WTC11 (cell line): ENCODE data around the gene ANKMY1. TPM values are rescaled to one million over a fixed set of nuclear protein-coding genes. Genes with fewer than 3 reads are reported as not detected.

ENCODE experiments used
- ATAC-seq: fragments of 200-7000 bp; cut with Tn5 transposase; 2 replicates; pipeline ENCODE4 v1.10.0; 2021; ENCODE audit warnings: mild to moderate bottlenecking, moderate library complexity
- CTCF ChIA-PET: fragments of 300-600 bp; sonication (Branson Sonifier 250); formaldehyde crosslinking; loops from one replicate; lab custom pipeline; 2021; ENCODE audit warnings: antibody characterized with exemption; lab: Charles Lee
- POLR2A ChIA-PET: fragments of 350-600 bp; sonication (Branson Sonifier 250); formaldehyde crosslinking; loops from one replicate; lab custom pipeline; 2021; ENCODE audit warnings: antibody characterized with exemption; lab: Charles Lee
- DNase-seq: peaks from one replicate; pipeline ENCODE4 v3.0.0; 2021; ENCODE audit warnings: low spot score
- H3K27ac Mint-ChIP-seq: 2 replicates; pipeline ENCODE4 v1.8.0; 2021; ENCODE audit warnings: mixed read lengths
- H3K27me3 Mint-ChIP-seq: 2 replicates; pipeline ENCODE4 v1.8.0; 2021; ENCODE audit warnings: low read depth, mild to moderate bottlenecking, moderate library complexity, mixed read lengths
- H3K36me3 Mint-ChIP-seq: 2 replicates; pipeline ENCODE4 v1.8.0; 2021; ENCODE audit warnings: mixed read lengths
- H3K4me1 Mint-ChIP-seq: 2 replicates; pipeline ENCODE4 v1.8.0; 2022; ENCODE audit warnings: mixed read lengths
- H3K4me3 Mint-ChIP-seq: 2 replicates; pipeline ENCODE4 v1.8.0; 2021; ENCODE audit warnings: mild to moderate bottlenecking, moderate library complexity, mixed read lengths
- H3K9me3 Mint-ChIP-seq: 2 replicates; pipeline ENCODE4 v1.8.0; 2021; ENCODE audit warnings: mixed read lengths
- AR ChIP-seq: fragments of 250-450 bp; sonication (Bioruptor Pico); IDR thresholded peaks from 2 replicates; pipeline ENCODE4 v1.9.0; 2021; ENCODE audit warnings: mild to moderate bottlenecking
- FOXK1 ChIP-seq: sonication (generic); formaldehyde crosslinking; IDR thresholded peaks from 2 replicates; pipeline ENCODE4 v1.8.0; 2022; ENCODE audit warnings: mild to moderate bottlenecking, moderate library complexity, missing genetic modification reagents
- GABPB1 ChIP-seq: sonication (generic); formaldehyde crosslinking; IDR thresholded peaks from 2 replicates; pipeline ENCODE4 v1.8.1; 2023; ENCODE audit warnings: mild to moderate bottlenecking, missing genetic modification reagents
- JUN ChIP-seq: sonication (generic); formaldehyde crosslinking; IDR thresholded peaks from 2 replicates; pipeline ENCODE4 v1.8.0; 2023; ENCODE audit warnings: mild to moderate bottlenecking, missing genetic modification reagents
- MLX ChIP-seq: sonication (generic); formaldehyde crosslinking; IDR thresholded peaks from 2 replicates; pipeline ENCODE4 v1.8.1; 2023; ENCODE audit warnings: mild to moderate bottlenecking, missing genetic modification reagents, moderate library complexity
- MXD4 ChIP-seq: fragments of 250-450 bp; sonication (Bioruptor Pico); IDR thresholded peaks from 2 replicates; pipeline ENCODE4 v1.8.0; 2021; ENCODE audit warnings: mild to moderate bottlenecking, moderate library complexity, borderline replicate concordance
- PREB ChIP-seq: sonication (generic); formaldehyde crosslinking; IDR thresholded peaks from 2 replicates; pipeline ENCODE4 v1.8.1; 2022; ENCODE audit warnings: mild to moderate bottlenecking, missing genetic modification reagents, moderate library complexity, borderline replicate concordance
- SP1 ChIP-seq: sonication (generic); formaldehyde crosslinking; conservative IDR thresholded peaks from 2 replicates; pipeline ENCODE4 v1.8.1; 2022; ENCODE audit warnings: missing genetic modification reagents
- TCF7 ChIP-seq: sonication (generic); formaldehyde crosslinking; IDR thresholded peaks from 2 replicates; pipeline ENCODE4 v1.8.0; 2022; ENCODE audit warnings: mild to moderate bottlenecking, low read depth, missing genetic modification reagents, moderate library complexity
- TEAD4 ChIP-seq: sonication (generic); formaldehyde crosslinking; IDR thresholded peaks from 2 replicates; pipeline ENCODE4 v1.8.0; 2022; ENCODE audit warnings: mild to moderate bottlenecking, missing genetic modification reagents
- ZBTB43 ChIP-seq: sonication (generic); formaldehyde crosslinking; IDR thresholded peaks from 2 replicates; pipeline ENCODE4 v1.8.1; 2023; ENCODE audit warnings: mild to moderate bottlenecking, missing genetic modification reagents
- ZNF263 ChIP-seq: sonication (generic); formaldehyde crosslinking; IDR thresholded peaks from 2 replicates; pipeline ENCODE4 v1.8.1; 2022; ENCODE audit warnings: low read depth, mild to moderate bottlenecking, moderate library complexity, missing genetic modification reagents
- ZNF423 ChIP-seq: fragments of 250-450 bp; sonication (Bioruptor Pico); IDR thresholded peaks from 2 replicates; pipeline ENCODE4 v2.1.2; 2022; ENCODE audit warnings: mild to moderate bottlenecking, moderate library complexity
- ZSCAN18 ChIP-seq: fragments of 250-450 bp; sonication (Bioruptor Pico); IDR thresholded peaks from 2 replicates; pipeline ENCODE4 v2.1.2; 2022; ENCODE audit warnings: mild to moderate bottlenecking, moderate library complexity
- total RNA-seq: library from RNA; stranded (reverse); gene quantifications from 3 replicates; pipeline ENCODE4 v1.2.3, GENCODE V29; 2021

ANKMY1 gene
- total RNA-seq, 1 experiment from 2014 or later = 4.6 TPM

- ChIA-PET CTCF (interaction anchor here (1.0 kb wide), 1 partner anchor 12 kb away, joined by 4 read pairs; no protein-coding TSS in a partner anchor), POLR2A (no interaction called here)
These were observed 20.3 kb upstream of the ANKMY1 start for GRCh38 chr2:240578110-240578450.

GRCh38 chr2:240577281-240578109 is 19.7 kb upstream of the ANKMY1 start:
- no peaks in the 10 kb centered on the region for H3K27me3 Mint-ChIP-seq

More at GRCh38 chr2:240578110-240578450, 20.3 kb upstream of the ANKMY1 start:
- Mint-ChIP-seq H3K9me3 (no peaks in the 10 kb centered on the region), H3K36me3 (no peaks in the 10 kb centered on the region; the same call in 1 of the 2 replicates), H3K4me1 (peaks cover 13% of the 10 kb centered on the region), H3K27me3 (no peaks in the 10 kb centered on the region), H3K4me3 (no peak overlapping the region), H3K27ac (no peak overlapping the region)
- DNase-seq (no peak), ATAC-seq (no peak)
- TF ChIP-seq GABPB1 (CRISPR knock-in tag) = no peak
- no peak for TF ChIP-seq MLX
- no peak for TF ChIP-seq PREB

More at GRCh38 chr2:240577281-240578109, 19.7 kb upstream of the ANKMY1 start:
- Mint-ChIP-seq H3K4me3 (no peak overlapping the region), H3K9me3 (no peaks in the 10 kb centered on the region), H3K4me1 (peaks cover 12% of the 10 kb centered on the region), H3K27ac (no peak overlapping the region), H3K36me3 (no peaks in the 10 kb centered on the region; the same call in 1 of the 2 replicates)
- no peak for DNase-seq
- ATAC-seq = no peak
- TF ChIP-seq AR (CRISPR knock-in tag) (no peak), MXD4 (CRISPR knock-in tag) (no peak), ZSCAN18 (CRISPR knock-in tag) (no peak), SP1 (CRISPR knock-in tag) (no peak), TEAD4 (CRISPR knock-in tag) (no peak), ZBTB43 (CRISPR knock-in tag) (no peak), ZNF263 (CRISPR knock-in tag) (no peak), JUN (CRISPR knock-in tag) (no peak), FOXK1 (CRISPR knock-in tag) (no peak), ZNF423 (no peak), TCF7 (CRISPR knock-in tag) (no peak)
- ChIA-PET CTCF (interaction anchor here (1.0 to 1.9 kb wide), 2 partner anchors 9 to 12 kb away, joined by 4 read pairs; partner anchors contain the start of gene CAPN10), POLR2A (no interaction called here)
